Measurements from ENCODE around the gene RNF207.

The RNF207 gene

DNA sequence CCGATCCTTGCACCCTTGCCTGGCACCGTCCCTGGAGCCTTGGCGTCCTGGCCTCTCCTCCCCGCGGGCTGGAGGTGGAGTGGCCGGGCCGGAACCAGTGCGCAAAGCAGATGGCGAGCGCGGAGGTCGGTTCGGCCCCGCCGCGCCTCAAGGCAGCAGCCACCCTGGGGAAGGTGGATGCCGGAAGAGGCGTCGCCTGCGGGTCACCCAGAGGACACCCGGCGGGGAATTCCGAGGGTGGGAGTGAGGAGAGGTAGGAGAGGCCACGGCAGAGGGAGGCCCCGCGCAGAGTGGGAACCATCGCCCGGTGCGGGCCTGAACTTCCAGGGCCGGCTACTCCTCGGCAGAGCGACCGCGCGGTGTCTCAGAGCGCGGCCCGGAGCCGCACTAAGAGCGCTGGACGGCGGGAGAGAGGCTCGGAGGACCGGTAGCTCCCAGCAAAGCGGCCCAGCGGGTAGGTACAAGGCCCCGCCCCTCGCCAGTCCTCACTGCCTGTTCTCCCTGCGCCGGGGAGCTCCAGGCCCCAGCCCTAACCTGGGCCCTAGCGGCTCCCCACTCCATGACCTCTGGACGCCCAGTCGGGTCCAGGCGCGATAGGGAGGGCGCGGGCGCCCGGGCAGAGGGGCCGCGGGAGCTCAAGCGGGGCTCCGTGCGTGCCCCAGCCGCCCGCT lies at the start of gene RNF207 (continued):
- peak; percentile 76; the same call in 1 of the 2 replicates for TF ChIP-seq ZBTB17 (tag by site-specific recombination; IDR thresholded peaks at IDR 0.05)
- TF ChIP-seq ZNF837 (tag by site-specific recombination; IDR thresholded peaks at IDR 0.05), result no peak
- no peak for TF ChIP-seq ZNF169 (tag by site-specific recombination; IDR thresholded peaks at IDR 0.05)
- TF ChIP-seq ZSCAN30 (tag by site-specific recombination; IDR thresholded peaks at IDR 0.05), result no peak
- TF ChIP-seq ZNF175 (tag by site-specific recombination; IDR thresholded peaks at IDR 0.05), result no peak
- peak; percentile 51 for TF ChIP-seq ZNF341 (tag by site-specific recombination; IDR thresholded peaks at IDR 0.05; ENCODE audit: low read depth)
- TF ChIP-seq WT1 (tag by site-specific recombination; IDR thresholded peaks at IDR 0.05), result peak; percentile 48; the same call in 1 of the 2 replicates
- no peak for TF ChIP-seq ZNF777 (tag by site-specific recombination; IDR thresholded peaks at IDR 0.05; ENCODE audit: borderline replicate concordance)
- TF ChIP-seq EGR2 (tag by site-specific recombination; IDR thresholded peaks at IDR 0.05; ENCODE audit: low read depth), result peak; percentile 34; the same call in 1 of the 2 replicates
- peak; percentile 92 for TF ChIP-seq GLIS2 (tag by site-specific recombination; IDR thresholded peaks at IDR 0.05)
- TF ChIP-seq ZNF350 (tag by site-specific recombination; IDR thresholded peaks at IDR 0.05), result no peak
- TF ChIP-seq ZNF558 (tag by site-specific recombination; IDR thresholded peaks at IDR 0.05), result no peak
- TF ChIP-seq, protein P1, sequence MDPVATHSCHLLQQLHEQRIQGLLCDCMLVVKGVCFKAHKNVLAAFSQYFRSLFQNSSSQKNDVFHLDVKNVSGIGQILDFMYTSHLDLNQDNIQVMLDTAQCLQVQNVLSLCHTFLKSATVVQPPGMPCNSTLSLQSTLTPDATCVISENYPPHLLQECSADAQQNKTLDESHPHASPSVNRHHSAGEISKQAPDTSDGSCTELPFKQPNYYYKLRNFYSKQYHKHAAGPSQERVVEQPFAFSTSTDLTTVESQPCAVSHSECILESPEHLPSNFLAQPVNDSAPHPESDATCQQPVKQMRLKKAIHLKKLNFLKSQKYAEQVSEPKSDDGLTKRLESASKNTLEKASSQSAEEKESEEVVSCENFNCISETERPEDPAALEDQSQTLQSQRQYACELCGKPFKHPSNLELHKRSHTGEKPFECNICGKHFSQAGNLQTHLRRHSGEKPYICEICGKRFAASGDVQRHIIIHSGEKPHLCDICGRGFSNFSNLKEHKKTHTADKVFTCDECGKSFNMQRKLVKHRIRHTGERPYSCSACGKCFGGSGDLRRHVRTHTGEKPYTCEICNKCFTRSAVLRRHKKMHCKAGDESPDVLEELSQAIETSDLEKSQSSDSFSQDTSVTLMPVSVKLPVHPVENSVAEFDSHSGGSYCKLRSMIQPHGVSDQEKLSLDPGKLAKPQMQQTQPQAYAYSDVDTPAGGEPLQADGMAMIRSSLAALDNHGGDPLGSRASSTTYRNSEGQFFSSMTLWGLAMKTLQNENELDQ (tag by site-specific recombination; IDR thresholded peaks at IDR 0.05; ENCODE audit: low read depth), result no peak
- TF ChIP-seq ZNF560 (tag by site-specific recombination; IDR thresholded peaks at IDR 0.05; ENCODE audit: borderline replicate concordance), result no peak
- TF ChIP-seq, protein P2, sequence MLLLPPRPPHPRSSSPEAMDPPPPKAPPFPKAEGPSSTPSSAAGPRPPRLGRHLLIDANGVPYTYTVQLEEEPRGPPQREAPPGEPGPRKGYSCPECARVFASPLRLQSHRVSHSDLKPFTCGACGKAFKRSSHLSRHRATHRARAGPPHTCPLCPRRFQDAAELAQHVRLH (tag by site-specific recombination; IDR thresholded peaks at IDR 0.05), result 0 out of 2 replicates have a peak, but pooled peaks have one; percentile 2
- TF ChIP-seq ZNF549 (tag by site-specific recombination; IDR thresholded peaks at IDR 0.05), result no peak
- no peak for TF ChIP-seq SALL2 (tag by site-specific recombination; IDR thresholded peaks at IDR 0.05; ENCODE audit: borderline replicate concordance)
- TF ChIP-seq RBAK (tag by site-specific recombination; IDR thresholded peaks at IDR 0.05), result no peak
- peak; percentile 73; the same call in 1 of the 2 replicates for TF ChIP-seq BCL11A (tag by site-specific recombination; IDR thresholded peaks at IDR 0.05; ENCODE audit: low read depth)
- TF ChIP-seq ZNF423 (tag by site-specific recombination; IDR thresholded peaks at IDR 0.05), result peak; percentile 94
- TF ChIP-seq SP3 (tag by site-specific recombination; IDR thresholded peaks at IDR 0.05), result peak; percentile 62
- TF ChIP-seq, protein P3, sequence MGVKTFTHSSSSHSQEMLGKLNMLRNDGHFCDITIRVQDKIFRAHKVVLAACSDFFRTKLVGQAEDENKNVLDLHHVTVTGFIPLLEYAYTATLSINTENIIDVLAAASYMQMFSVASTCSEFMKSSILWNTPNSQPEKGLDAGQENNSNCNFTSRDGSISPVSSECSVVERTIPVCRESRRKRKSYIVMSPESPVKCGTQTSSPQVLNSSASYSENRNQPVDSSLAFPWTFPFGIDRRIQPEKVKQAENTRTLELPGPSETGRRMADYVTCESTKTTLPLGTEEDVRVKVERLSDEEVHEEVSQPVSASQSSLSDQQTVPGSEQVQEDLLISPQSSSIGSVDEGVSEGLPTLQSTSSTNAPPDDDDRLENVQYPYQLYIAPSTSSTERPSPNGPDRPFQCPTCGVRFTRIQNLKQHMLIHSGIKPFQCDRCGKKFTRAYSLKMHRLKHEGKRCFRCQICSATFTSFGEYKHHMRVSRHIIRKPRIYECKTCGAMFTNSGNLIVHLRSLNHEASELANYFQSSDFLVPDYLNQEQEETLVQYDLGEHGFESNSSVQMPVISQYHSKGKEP (tag by site-specific recombination; IDR thresholded peaks at IDR 0.05), result no peak; the same call in 1 of the 2 replicates
- no peak for TF ChIP-seq ZBTB7A (tag by site-specific recombination; IDR thresholded peaks at IDR 0.05; ENCODE audit: low read depth)
- TF ChIP-seq ZNF561 (tag by site-specific recombination; IDR thresholded peaks at IDR 0.05; ENCODE audit: borderline replicate concordance), result 0 out of 2 replicates have a peak, but pooled peaks have one; percentile 66
- TF ChIP-seq ZSCAN16 (tag by site-specific recombination; IDR thresholded peaks at IDR 0.05), result 0 out of 2 replicates have a peak, but pooled peaks have one; percentile 22
- TF ChIP-seq, protein P4, sequence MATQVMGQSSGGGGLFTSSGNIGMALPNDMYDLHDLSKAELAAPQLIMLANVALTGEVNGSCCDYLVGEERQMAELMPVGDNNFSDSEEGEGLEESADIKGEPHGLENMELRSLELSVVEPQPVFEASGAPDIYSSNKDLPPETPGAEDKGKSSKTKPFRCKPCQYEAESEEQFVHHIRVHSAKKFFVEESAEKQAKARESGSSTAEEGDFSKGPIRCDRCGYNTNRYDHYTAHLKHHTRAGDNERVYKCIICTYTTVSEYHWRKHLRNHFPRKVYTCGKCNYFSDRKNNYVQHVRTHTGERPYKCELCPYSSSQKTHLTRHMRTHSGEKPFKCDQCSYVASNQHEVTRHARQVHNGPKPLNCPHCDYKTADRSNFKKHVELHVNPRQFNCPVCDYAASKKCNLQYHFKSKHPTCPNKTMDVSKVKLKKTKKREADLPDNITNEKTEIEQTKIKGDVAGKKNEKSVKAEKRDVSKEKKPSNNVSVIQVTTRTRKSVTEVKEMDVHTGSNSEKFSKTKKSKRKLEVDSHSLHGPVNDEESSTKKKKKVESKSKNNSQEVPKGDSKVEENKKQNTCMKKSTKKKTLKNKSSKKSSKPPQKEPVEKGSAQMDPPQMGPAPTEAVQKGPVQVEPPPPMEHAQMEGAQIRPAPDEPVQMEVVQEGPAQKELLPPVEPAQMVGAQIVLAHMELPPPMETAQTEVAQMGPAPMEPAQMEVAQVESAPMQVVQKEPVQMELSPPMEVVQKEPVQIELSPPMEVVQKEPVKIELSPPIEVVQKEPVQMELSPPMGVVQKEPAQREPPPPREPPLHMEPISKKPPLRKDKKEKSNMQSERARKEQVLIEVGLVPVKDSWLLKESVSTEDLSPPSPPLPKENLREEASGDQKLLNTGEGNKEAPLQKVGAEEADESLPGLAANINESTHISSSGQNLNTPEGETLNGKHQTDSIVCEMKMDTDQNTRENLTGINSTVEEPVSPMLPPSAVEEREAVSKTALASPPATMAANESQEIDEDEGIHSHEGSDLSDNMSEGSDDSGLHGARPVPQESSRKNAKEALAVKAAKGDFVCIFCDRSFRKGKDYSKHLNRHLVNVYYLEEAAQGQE (tag by site-specific recombination; IDR thresholded peaks at IDR 0.05), result 0 out of 2 replicates have a peak, but pooled peaks have one; percentile 56
- peak; percentile 82; the same call in 1 of the 2 replicates for TF ChIP-seq ZNF2 (tag by site-specific recombination; IDR thresholded peaks at IDR 0.05)
- TF ChIP-seq, protein P5, sequence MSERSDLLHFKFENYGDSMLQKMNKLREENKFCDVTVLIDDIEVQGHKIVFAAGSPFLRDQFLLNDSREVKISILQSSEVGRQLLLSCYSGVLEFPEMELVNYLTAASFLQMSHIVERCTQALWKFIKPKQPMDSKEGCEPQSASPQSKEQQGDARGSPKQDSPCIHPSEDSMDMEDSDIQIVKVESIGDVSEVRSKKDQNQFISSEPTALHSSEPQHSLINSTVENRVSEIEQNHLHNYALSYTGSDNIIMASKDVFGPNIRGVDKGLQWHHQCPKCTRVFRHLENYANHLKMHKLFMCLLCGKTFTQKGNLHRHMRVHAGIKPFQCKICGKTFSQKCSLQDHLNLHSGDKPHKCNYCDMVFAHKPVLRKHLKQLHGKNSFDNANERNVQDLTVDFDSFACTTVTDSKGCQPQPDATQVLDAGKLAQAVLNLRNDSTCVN (tag by site-specific recombination; optimal IDR thresholded peaks at IDR 0.05), result peak; percentile 83
- no peak for TF ChIP-seq ZNF677 (tag by site-specific recombination; IDR thresholded peaks at IDR 0.05)
- TF ChIP-seq ZNF394 (tag by site-specific recombination; IDR thresholded peaks at IDR 0.05; ENCODE audit: borderline replicate concordance), result peak; percentile 63; the same call in 1 of the 2 replicates
- peak; percentile 45; the same call in 1 of the 2 replicates for TF ChIP-seq ZNF610 (tag by site-specific recombination; IDR thresholded peaks at IDR 0.05; ENCODE audit: borderline replicate concordance)

Measured in HEK293 (cell line).